SKM-1 (cell line): ENCODE measurements around the gene TFR2.
A peak's percentile ranks its signal among the peaks of the same experiment; 100 is the strongest.

Experiments
- DNase-seq: peaks from one replicate; lab custom pipeline; 2025; ENCODE audit not compliant: unreplicated experiment; lab: John Stamatoyannopoulos, UW

The TFR2 gene

DNA sequence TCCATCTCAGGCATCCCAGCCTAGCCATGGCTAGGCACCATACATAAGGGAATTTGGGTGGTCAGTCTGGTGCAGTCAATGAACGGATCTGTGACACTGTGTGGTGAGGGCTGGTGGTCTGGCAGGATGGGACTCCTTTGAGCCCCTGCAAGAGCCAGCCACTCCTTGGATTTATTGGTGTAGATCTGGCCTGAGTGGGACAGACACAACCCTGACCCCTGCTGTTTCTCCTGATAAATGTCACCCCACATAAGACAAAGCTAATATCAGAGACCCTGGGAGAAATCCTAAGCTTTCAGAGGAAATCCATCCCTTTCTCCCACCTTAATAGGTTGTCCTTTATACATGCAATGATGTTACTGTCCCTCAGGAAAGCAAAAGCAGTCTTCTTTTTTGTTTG, 52.9 kb downstream of the TFR2 start:
- no peak for DNase-seq

- DNase-seq, result peak; percentile 97
Measured at GRCh38 chr7:100586266-100587025, 54.9 kb downstream of the TFR2 start, which contains the start of gene FBXO24. Gene FBXO24, plus strand, starts transcription at chr7:100586328. Its CDS starts 298 bp downstream, at chr7:100586626.

- no peak for DNase-seq
Measured at GRCh38 chr7:100585511-100586265, 55.7 kb downstream of the TFR2 start, which contains the start of gene LRCH4. Gene LRCH4, minus strand, starts transcription at chr7:100586129. Its CDS starts 29 bp downstream, at chr7:100586100.

DNA sequence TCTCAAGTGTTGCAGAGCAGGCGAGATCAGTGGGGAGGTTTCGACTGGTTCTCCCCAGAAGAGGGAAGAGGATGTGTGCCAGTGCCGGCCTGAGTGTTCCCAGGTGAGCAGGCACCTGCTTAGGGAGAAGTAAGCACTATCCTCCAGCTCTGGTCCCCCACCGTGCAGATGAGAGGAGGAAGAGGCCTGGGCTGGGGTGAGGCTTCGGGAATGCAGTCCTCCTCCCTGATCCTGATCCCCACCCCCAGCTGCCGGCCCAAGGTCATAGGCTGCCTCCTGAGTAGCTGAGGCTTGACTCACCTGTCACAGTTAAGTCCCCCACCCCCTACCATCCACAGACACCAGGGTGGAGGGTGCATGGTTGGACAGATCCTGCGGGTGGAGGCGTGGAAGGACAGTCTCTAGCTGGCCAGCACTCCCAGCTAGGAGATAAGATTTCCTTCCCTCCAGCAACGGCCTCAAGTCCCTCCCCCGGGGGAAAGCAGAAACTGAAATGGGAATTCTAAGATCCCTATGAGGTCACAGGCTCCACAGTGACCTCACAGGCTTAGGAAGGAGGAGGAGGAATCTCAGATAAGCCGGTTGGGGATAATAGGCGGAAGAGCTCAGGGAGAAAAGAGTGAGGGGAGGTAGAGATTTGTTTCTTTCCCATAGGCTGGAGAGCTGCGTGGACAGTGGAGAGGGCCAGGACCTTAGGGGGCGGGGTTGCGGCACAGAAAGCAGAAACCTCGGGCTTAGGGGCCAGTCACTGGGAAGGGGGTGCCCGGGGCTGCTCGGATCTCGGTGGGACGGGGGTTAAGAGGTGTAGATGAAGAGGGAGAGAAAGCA, 56.5 kb downstream of the TFR2 start:
- DNase-seq, result no peak

DNA sequence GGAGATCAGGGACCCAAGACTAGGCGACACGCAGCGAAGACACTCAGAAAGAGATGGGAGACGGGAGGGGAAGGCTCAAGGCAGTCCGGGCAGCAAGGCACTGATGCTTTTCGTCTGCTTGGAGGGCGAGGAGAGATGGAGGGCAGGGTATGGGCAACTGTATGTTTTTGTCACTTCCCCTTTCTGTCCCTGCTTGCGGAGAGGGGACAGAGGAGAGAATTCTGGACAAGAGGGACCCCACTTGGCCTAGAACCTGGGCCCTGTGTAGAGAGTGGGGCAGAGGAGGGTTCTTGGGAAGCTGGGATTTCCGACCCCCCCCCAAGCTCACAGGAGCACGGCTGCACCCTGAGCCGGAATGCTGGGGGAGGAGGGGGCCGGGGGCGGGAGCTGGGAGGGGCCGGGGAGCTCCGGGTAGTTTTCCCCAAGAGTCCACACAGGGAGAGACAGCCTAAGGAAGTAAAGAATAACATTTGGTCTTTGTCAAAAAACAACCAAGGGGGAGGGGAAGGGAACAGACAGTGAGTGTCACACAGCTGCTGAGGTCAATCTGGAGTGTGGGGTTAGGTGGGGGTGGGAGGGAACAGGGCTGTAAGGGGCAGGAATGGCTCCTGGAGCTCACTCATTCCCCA, 57.2 kb downstream of the TFR2 start:
- DNase-seq, result peak; percentile 94

DNA sequence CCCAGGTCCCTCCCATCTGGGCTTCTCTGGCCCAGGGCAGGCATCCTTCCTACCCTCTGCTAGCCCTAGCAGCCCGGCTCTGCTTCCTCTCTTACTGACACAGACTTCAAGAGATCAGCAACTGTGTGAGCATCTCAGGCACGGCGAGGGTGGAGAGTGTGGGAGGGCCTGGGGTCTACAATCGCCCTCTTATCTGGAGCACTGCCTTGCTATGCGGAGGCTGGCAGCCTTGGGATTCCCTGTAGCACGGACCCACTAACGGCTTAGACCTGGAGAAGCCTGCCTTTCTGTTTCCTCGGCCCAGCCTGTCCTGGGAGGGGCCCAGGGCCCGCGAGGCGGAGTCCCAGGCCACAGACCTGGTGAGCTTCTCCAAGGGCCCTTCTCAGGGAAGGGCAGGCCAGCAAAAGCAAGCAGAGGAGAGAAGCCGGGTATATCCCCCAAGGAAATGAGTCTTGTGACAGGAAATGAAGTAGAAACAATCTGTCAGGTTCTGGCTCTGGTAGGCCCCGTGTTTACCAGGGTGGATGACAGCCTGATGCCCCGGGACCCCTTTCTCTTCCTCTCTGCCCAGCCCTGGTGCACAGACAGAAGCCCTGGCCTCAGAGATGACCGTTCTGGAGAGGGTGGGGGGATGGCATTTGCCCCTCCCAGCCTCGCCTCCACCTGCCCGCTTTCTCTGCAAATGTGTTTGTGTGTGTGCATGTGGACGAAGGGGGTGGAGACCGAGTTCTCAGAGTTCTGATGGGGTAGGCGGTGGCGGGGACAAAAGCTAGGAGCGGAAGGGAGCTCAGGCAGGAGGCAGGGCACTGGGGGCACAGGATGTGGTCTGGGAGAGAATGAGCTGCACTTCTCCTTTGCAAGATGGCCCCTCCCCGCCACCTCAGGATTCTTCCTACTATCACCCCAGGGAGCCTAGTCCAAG, 58.0 kb downstream of the TFR2 start:
- peak; percentile 94 for DNase-seq

DNA sequence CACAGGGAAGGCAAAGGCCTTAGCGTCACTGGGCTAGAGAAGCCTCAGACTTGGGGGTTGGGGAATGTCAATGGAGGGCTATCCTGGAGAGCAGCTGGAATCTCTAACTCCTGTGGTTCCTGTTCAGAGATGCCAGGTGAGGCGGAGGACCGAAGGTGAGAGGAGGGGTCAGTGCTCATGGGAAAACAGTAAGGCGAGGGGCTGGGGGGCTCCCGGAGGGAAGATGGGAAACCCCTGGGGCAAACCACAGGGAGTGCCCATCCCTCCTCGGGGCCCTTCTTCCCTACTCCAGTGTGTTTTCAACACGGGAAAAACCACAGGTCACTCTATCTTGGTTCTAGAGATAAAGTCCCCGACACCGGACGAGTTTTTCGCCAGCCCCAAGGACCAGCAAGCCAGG, 58.7 kb downstream of the TFR2 start:
- DNase-seq, result no peak

DNA sequence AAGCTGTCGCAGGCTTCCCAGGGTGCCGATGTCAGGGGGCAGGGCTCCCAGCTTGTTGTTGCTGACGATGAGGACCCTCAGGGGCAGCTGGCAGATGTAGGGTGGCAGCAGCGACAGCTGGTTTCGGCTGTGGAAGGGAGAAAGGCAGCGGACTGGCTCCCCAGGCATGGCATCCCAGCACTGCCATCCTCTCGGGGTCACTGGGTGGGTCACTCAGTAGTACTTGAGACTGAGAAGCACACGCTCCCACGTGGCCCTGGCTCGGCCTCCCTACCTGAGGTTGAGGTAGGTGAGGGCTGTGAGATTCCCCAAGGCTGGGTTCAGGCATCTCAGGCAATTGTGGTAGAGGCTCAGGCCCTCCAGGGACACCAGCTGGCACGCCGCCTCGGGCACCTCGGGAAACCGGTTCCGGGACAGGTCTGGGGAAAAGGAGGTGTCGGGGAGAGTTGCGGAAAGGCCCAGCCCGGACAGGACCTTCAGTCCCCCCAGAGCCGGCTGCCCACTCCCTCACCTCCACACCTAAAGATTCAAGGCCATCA, 59.2 kb downstream of the TFR2 start:
- DNase-seq, result no peak

GRCh38 chr7:100580466-100581283, 60.7 kb downstream of the TFR2 start:
- no peak for DNase-seq

- no peak for DNase-seq
Measured at GRCh38 chr7:100578246-100579183, 62.8 kb downstream of the TFR2 start.

DNA sequence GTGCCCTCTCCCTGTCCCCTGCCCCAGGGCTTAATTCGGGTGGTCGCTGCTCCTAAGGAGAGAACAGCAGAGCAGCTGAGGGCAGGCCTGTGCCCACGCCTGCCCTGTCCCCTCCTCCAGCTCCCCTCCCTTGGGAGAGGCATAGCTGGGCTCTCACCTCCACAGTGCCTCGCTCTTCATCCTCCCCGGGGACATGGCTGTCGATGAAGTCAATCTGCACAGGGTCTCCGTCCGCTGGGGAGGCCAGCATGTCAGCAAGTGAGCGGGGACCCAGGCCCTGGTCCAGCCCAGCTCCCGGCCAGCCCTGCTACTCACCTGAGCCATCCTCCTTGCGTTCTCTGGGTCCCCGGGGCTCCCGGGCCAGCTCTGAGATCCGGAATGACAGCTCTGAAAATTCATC, 63.8 kb downstream of the TFR2 start:
- no peak for DNase-seq

DNA sequence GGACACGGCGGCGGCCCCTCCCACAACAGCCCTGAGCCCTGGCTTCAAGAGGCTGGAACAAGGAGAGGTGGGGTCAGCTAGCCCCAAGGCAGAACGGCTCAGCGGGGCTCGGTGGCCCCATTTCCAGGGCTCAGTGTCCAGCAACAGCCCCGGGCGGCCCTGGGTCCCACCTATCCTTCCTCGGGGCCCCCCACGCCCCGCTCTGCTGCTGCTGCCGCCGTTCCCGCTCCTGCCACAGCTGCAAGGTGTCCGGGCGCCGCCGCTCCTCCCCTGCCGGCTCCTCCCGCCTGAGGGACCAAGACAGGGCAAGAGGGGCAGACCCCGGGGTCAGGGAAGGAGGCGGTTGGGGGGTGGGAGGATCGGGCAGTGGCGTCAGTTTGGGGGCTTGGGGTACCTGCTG, 64.2 kb downstream of the TFR2 start:
- DNase-seq, result no peak

- DNase-seq, result no peak
Measured at GRCh38 chr7:100576384-100576993, 64.9 kb downstream of the TFR2 start.

GRCh38 chr7:100575746-100576383, 65.5 kb downstream of the TFR2 start:
- no peak for DNase-seq

DNA sequence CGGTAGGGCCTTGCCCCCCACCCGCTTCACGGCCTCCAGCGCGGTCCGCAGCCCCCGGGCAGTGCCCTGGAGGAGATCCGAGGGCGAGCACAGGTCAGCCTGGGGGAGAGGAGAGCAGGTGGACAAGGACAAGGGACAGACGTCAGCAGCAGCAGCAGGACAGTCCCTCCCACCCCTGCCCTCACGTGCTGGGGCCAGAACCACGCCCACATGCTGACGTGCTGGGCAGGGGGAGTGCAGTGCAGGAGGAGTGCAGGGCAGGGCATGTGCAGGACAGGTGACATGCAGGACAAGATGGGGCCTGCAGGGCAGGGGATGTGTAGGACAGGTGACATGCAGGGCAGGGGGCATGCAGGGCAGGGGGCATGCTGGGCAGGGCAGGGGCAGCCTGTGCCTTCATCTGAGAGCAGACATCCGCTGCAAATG, 66.1 kb downstream of the TFR2 start:
- no peak for DNase-seq

- DNase-seq, result no peak
Measured at GRCh38 chr7:100574362-100575205, 66.8 kb downstream of the TFR2 start.
